HG02678 (cell line): ENCODE data around the gene FBXO44.

ENCODE experiments used
- ATAC-seq: cut with Tn5 transposase; IDR thresholded peaks from one replicate; pipeline ENCODE4 v1.9.1; 2021; ENCODE audit warnings: mild to moderate bottlenecking, moderate library complexity; ENCODE audit not compliant: unreplicated experiment

The FBXO44 gene

GRCh38 chr1:11657654-11658053 lies 3.0 kb downstream of the FBXO44 start:
- ATAC-seq: no peak

GRCh38 chr1:11658542-11658941 lies 3.9 kb downstream of the FBXO44 start:
- ATAC-seq: no peak

- no peak for ATAC-seq
Measured at GRCh38 chr1:11659748-11660147, 5.1 kb downstream of the FBXO44 start.

- no peak for ATAC-seq
Measured at GRCh38 chr1:11661103-11661502, 6.4 kb downstream of the FBXO44 start.

- peak; percentile 48 for ATAC-seq
Measured at GRCh38 chr1:11664336-11665065, 9.8 kb downstream of the FBXO44 start.

GRCh38 chr1:11668516-11668915 lies 13.8 kb downstream of the FBXO44 start:
- ATAC-seq: no peak

- ATAC-seq: no peak
Measured at GRCh38 chr1:11670747-11671146, 16.1 kb downstream of the FBXO44 start.

GRCh38 chr1:11671205-11671543 lies 16.5 kb downstream of the FBXO44 start:
- no peak for ATAC-seq

GRCh38 chr1:11671544-11672286 lies 17.0 kb downstream of the FBXO44 start:
- no peak for ATAC-seq

GRCh38 chr1:11673089-11673769 lies 18.6 kb downstream of the FBXO44 start:
- no peak for ATAC-seq

- ATAC-seq: no peak
Measured at GRCh38 chr1:11674488-11674887, 19.8 kb downstream of the FBXO44 start.

- ATAC-seq: no peak
Measured at GRCh38 chr1:11675325-11675724, 20.6 kb downstream of the FBXO44 start.

- ATAC-seq: no peak
Measured at GRCh38 chr1:11676386-11677103, 21.9 kb downstream of the FBXO44 start.

GRCh38 chr1:11678442-11678841 lies 23.8 kb downstream of the FBXO44 start:
- no peak for ATAC-seq

- peak; percentile 21 for ATAC-seq
Measured at GRCh38 chr1:11680270-11681070, 25.8 kb downstream of the FBXO44 start.

- peak; percentile 82 for ATAC-seq
Measured at GRCh38 chr1:11681071-11681771, 26.5 kb downstream of the FBXO44 start, which contains the start of gene MAD2L2. Gene MAD2L2, minus strand, starts transcription at chr1:11681148. Its CDS starts 547 bp downstream, at chr1:11680601.

GRCh38 chr1:11682287-11682771 lies 27.7 kb downstream of the FBXO44 start:
- no peak for ATAC-seq

GRCh38 chr1:11682799-11683198 lies 28.1 kb downstream of the FBXO44 start:
- ATAC-seq: no peak

- no peak for ATAC-seq
Measured at GRCh38 chr1:11684070-11684469, 29.4 kb downstream of the FBXO44 start.
